ENCODE measurements around the gene MMP21.

MMP21 gene

GRCh38 chr10:125768219-125768855 is 7.3 kb downstream of the MMP21 start:
- in situ Hi-C loops (cut with HindIII; ENCODE audit: low sequenced_read_pairs) = no loop called here

- in situ Hi-C loops (cut with HindIII; ENCODE audit: low sequenced_read_pairs) = no loop called here
Measured at GRCh38 chr10:125766511-125766910, 9.1 kb downstream of the MMP21 start.

GRCh38 chr10:125765835-125766234 is 9.8 kb downstream of the MMP21 start:
- in situ Hi-C loops (cut with HindIII; ENCODE audit: low sequenced_read_pairs) = no loop called here

GRCh38 chr10:125762692-125763648 is 12.7 kb downstream of the MMP21 start:
- in situ Hi-C loops (cut with HindIII; ENCODE audit: low sequenced_read_pairs) = no loop called here

GRCh38 chr10:125761961-125762360 is 13.7 kb downstream of the MMP21 start:
- in situ Hi-C loops (cut with HindIII; ENCODE audit: low sequenced_read_pairs) = no loop called here

GRCh38 chr10:125757742-125758141 is 17.9 kb downstream of the MMP21 start:
- in situ Hi-C loops (cut with HindIII; ENCODE audit: low sequenced_read_pairs) = no loop called here

- in situ Hi-C loops (cut with HindIII; ENCODE audit: low sequenced_read_pairs) = no loop called here
Measured at GRCh38 chr10:125756853-125757487, 18.7 kb downstream of the MMP21 start.

GRCh38 chr10:125756196-125756595 is 19.4 kb downstream of the MMP21 start:
- in situ Hi-C loops (cut with HindIII; ENCODE audit: low sequenced_read_pairs) = no loop called here

- in situ Hi-C loops (cut with HindIII; ENCODE audit: low sequenced_read_pairs) = no loop called here
Measured at GRCh38 chr10:125747417-125747816, 28.2 kb downstream of the MMP21 start.

GRCh38 chr10:125744909-125745308 is 30.7 kb downstream of the MMP21 start:
- in situ Hi-C loops (cut with HindIII; ENCODE audit: low sequenced_read_pairs) = no loop called here

- in situ Hi-C loops (cut with HindIII; ENCODE audit: low sequenced_read_pairs) = no loop called here
Measured at GRCh38 chr10:125742465-125742864, 33.2 kb downstream of the MMP21 start.

- in situ Hi-C loops (cut with HindIII; ENCODE audit: low sequenced_read_pairs) = no loop called here
Measured at GRCh38 chr10:125739994-125740679, 35.5 kb downstream of the MMP21 start.

GRCh38 chr10:125738206-125738605 is 37.4 kb downstream of the MMP21 start:
- in situ Hi-C loops (cut with HindIII; ENCODE audit: low sequenced_read_pairs) = no loop called here

GRCh38 chr10:125734823-125735222 is 40.8 kb downstream of the MMP21 start:
- in situ Hi-C loops (cut with HindIII; ENCODE audit: low sequenced_read_pairs) = no loop called here

GRCh38 chr10:125734148-125734547 is 41.5 kb downstream of the MMP21 start:
- in situ Hi-C loops (cut with HindIII; ENCODE audit: low sequenced_read_pairs) = no loop called here

- in situ Hi-C loops (cut with HindIII; ENCODE audit: low sequenced_read_pairs) = no loop called here
Measured at GRCh38 chr10:125727436-125727835, 48.2 kb downstream of the MMP21 start.

- in situ Hi-C loops (cut with HindIII; ENCODE audit: low sequenced_read_pairs) = no loop called here
Measured at GRCh38 chr10:125726914-125727313, 48.7 kb downstream of the MMP21 start.

GRCh38 chr10:125722811-125723210 is 52.8 kb downstream of the MMP21 start:
- in situ Hi-C loops (cut with HindIII; ENCODE audit: low sequenced_read_pairs) = no loop called here

GRCh38 chr10:125721035-125721434 is 54.6 kb downstream of the MMP21 start:
- in situ Hi-C loops (cut with HindIII; ENCODE audit: low sequenced_read_pairs) = no loop called here

GRCh38 chr10:125720002-125720382 is 55.6 kb downstream of the MMP21 start:
- in situ Hi-C loops (cut with HindIII; ENCODE audit: low sequenced_read_pairs) = no loop called here
